HEK293 (cell line): ENCODE measurements around the gene DGKD.

Experiments used
- CTCF ChIA-PET: fragments of 350-600 bp; formaldehyde crosslinking; extraction: SDS; loops from one replicate; lab custom pipeline; 2021; ENCODE audit warnings: antibody characterized with exemption; lab: Yijun Ruan, JAX
- POLR2A ChIA-PET: fragments of 300-600 bp; formaldehyde crosslinking; extraction: SDS; loops from one replicate; lab custom pipeline; 2020; ENCODE audit warnings: antibody characterized with exemption, inconsistent platforms; lab: Yijun Ruan, JAX
- H3K27ac ChIP-seq: fragments of 200-500 bp; sonication (Bioruptor generic); 2 replicates; pipeline ENCODE4 v1.5.1; 2014; ENCODE audit warnings: low read depth, low read length, control low read depth, inconsistent platforms; ENCODE audit errors: extremely low read depth
- H3K36me3 ChIP-seq, 2 experiments: fragments of 200-500 bp in 1 of 2; sonication (Bioruptor generic) in 1 of 2; 1 replicate in 1 of 2; 2 replicates in 1 of 2; pipeline ENCODE4 v1.5.1; 2014 to 2017; ENCODE audit warnings: inconsistent platforms in 2 of 2, low read length in 2 of 2; ENCODE audit not compliant: control insufficient read depth in 2 of 2, insufficient read depth in 1 of 2
- H3K4me1 ChIP-seq: fragments of 200-500 bp; sonication (Bioruptor generic); 2 replicates; pipeline ENCODE4 v1.5.1; 2014; ENCODE audit warnings: mild to moderate bottlenecking, low read length, inconsistent platforms; ENCODE audit not compliant: control insufficient read depth, insufficient read depth
- H3K4me3 ChIP-seq: 2 replicates; pipeline ENCODE4 v1.5.1; 2011; ENCODE audit warnings: low read depth, mild to moderate bottlenecking, control low read depth, low read length, moderate library complexity
- H3K9me3 ChIP-seq: fragments of 200-500 bp; sonication (Bioruptor generic); 2 replicates; pipeline ENCODE4 v1.5.1; 2014; ENCODE audit warnings: low read depth, low read length, inconsistent platforms; ENCODE audit not compliant: control insufficient read depth, insufficient read depth
- BCL11B ChIP-seq: fragments of 450-650 bp; formaldehyde crosslinking; IDR thresholded peaks from 2 replicates; pipeline ENCODE4 v1.5.1; 2016; ENCODE audit warnings: low read depth, missing biosample characterization, missing genetic modification characterization
- GLI2 ChIP-seq: fragments of 450-650 bp; formaldehyde crosslinking; IDR thresholded peaks from 2 replicates; pipeline ENCODE4; 2017; ENCODE audit warnings: missing biosample characterization, missing genetic modification characterization, low read depth, borderline replicate concordance
- HOXC10 ChIP-seq: sonication (generic); formaldehyde crosslinking; IDR thresholded peaks from 2 replicates; pipeline ENCODE4 v1.8.1; 2023; ENCODE audit warnings: mild to moderate bottlenecking, missing genetic modification reagents
- IKZF3 ChIP-seq: fragments of 450-650 bp; IDR thresholded peaks from 2 replicates; pipeline ENCODE4 v1.5.0; 2018; ENCODE audit warnings: missing biosample characterization, mild to moderate bottlenecking, missing genetic modification characterization, moderate library complexity
- KLF1 ChIP-seq: fragments of 450-650 bp; formaldehyde crosslinking; IDR thresholded peaks from 2 replicates; pipeline ENCODE4 v1.5.1; 2016; ENCODE audit warnings: missing biosample characterization, missing genetic modification characterization
- REST ChIP-seq: fragments of 450-650 bp; formaldehyde crosslinking; IDR thresholded peaks from 2 replicates; pipeline ENCODE4 v1.5.1; 2016; ENCODE audit warnings: missing biosample characterization, missing genetic modification characterization
- SCRT1 ChIP-seq: fragments of 450-650 bp; formaldehyde crosslinking; IDR thresholded peaks from 2 replicates; pipeline ENCODE4 v1.5.1; 2016; ENCODE audit warnings: missing biosample characterization, missing genetic modification characterization, borderline replicate concordance
- ZBTB20 ChIP-seq: fragments of 450-650 bp; formaldehyde crosslinking; IDR thresholded peaks from 2 replicates; pipeline ENCODE4 v1.5.1; 2016; ENCODE audit warnings: missing biosample characterization, missing genetic modification characterization
- ZBTB6 ChIP-seq: fragments of 450-650 bp; formaldehyde crosslinking; IDR thresholded peaks from 2 replicates; pipeline ENCODE4 v1.5.1; 2017; ENCODE audit warnings: missing biosample characterization, missing genetic modification characterization
- ZFHX2 ChIP-seq: fragments of 450-650 bp; formaldehyde crosslinking; conservative IDR thresholded peaks from 2 replicates; pipeline ENCODE4 v1.5.1; 2016; ENCODE audit warnings: missing biosample characterization, missing genetic modification characterization
- ZNF184 ChIP-seq: fragments of 450-650 bp; IDR thresholded peaks from 2 replicates; pipeline ENCODE4 v1.5.1; 2018; ENCODE audit warnings: missing biosample characterization, mild to moderate bottlenecking, missing genetic modification characterization
- ZNF2 ChIP-seq: fragments of 450-650 bp; formaldehyde crosslinking; IDR thresholded peaks from 2 replicates; pipeline ENCODE4 v1.5.1; 2016; ENCODE audit warnings: missing biosample characterization, missing genetic modification characterization
- ZNF24 ChIP-seq: fragments of 450-650 bp; formaldehyde crosslinking; IDR thresholded peaks from 2 replicates; pipeline ENCODE4 v1.5.1; 2016; ENCODE audit warnings: missing biosample characterization, missing genetic modification characterization
- ZNF280D ChIP-seq: fragments of 450-650 bp; formaldehyde crosslinking; IDR thresholded peaks from 2 replicates; pipeline ENCODE4 v1.5.1; 2016; ENCODE audit warnings: missing biosample characterization, missing genetic modification characterization
- ZNF302 ChIP-seq: fragments of 450-650 bp; formaldehyde crosslinking; IDR thresholded peaks from 2 replicates; pipeline ENCODE4 v1.5.1; 2016; ENCODE audit warnings: missing biosample characterization, missing genetic modification characterization, low read depth
- ZNF391 ChIP-seq: fragments of 450-650 bp; formaldehyde crosslinking; IDR thresholded peaks from 2 replicates; pipeline ENCODE4 v1.5.1; 2016; ENCODE audit warnings: low read depth, missing biosample characterization, missing genetic modification characterization, borderline replicate concordance
- ZNF530 ChIP-seq: fragments of 450-650 bp; formaldehyde crosslinking; IDR thresholded peaks from 2 replicates; pipeline ENCODE4 v1.5.1; 2016; ENCODE audit warnings: low read depth, missing biosample characterization, missing genetic modification characterization
- ZNF660 ChIP-seq: fragments of 450-650 bp; IDR thresholded peaks from 2 replicates; pipeline ENCODE4 v1.5.1; 2018; ENCODE audit warnings: missing biosample characterization, mild to moderate bottlenecking, missing genetic modification characterization
- ZNF843 ChIP-seq: fragments of 450-650 bp; formaldehyde crosslinking; IDR thresholded peaks from 2 replicates; pipeline ENCODE4 v1.5.1; 2016; ENCODE audit warnings: missing biosample characterization, missing genetic modification characterization
- ZSCAN16 ChIP-seq: fragments of 450-650 bp; formaldehyde crosslinking; IDR thresholded peaks from 2 replicates; pipeline ENCODE4 v1.5.1; 2016; ENCODE audit warnings: missing biosample characterization, missing genetic modification characterization

The DGKD gene

GRCh38 chr2:233491326-233491725 lies 137.0 kb downstream of the DGKD start:
- CTCF ChIA-PET = no interaction called here
- H3K9me3 ChIP-seq = no peaks in the 10 kb centered on the region
- H3K4me3 ChIP-seq = no peak overlapping the region
- no peak overlapping the region for H3K27ac ChIP-seq
- POLR2A ChIA-PET = no interaction called here
- TF ChIP-seq REST (tag by site-specific recombination) = no peak
- TF ChIP-seq HOXC10 (CRISPR knock-in tag) = no peak
- no peak for TF ChIP-seq ZNF391 (tag by site-specific recombination)
- no peak for TF ChIP-seq KLF1 (tag by site-specific recombination)
- TF ChIP-seq ZNF184 (tag by site-specific recombination) = no peak
- no peak for TF ChIP-seq ZBTB20
- no peak for TF ChIP-seq IKZF3
- no peak for TF ChIP-seq ZBTB6
- no peak for TF ChIP-seq ZFHX2
- TF ChIP-seq ZNF660 = no peak
- TF ChIP-seq ZSCAN16 (tag by site-specific recombination) = no peak
- TF ChIP-seq ZNF302 (tag by site-specific recombination) = no peak
- TF ChIP-seq BCL11B (tag by site-specific recombination) = no peak
- TF ChIP-seq ZNF24 (tag by site-specific recombination) = no peak
- no peak for TF ChIP-seq ZNF280D (tag by site-specific recombination)
- TF ChIP-seq SCRT1 = no peak
- no peaks in the 10 kb centered on the region for H3K4me1 ChIP-seq
- H3K36me3 ChIP-seq = peaks cover 3 to 65% of the 10 kb centered on the region in 2 experiments

GRCh38 chr2:233492078-233492477 lies 137.8 kb downstream of the DGKD start:
- Histone ChIP-seq H3K9me3 (no peaks in the 10 kb centered on the region), H3K4me3 (no peak overlapping the region), H3K27ac (no peak overlapping the region), H3K4me1 (no peaks in the 10 kb centered on the region), H3K36me3 (peaks cover 3 to 64% of the 10 kb centered on the region in 2 experiments)
- ChIA-PET CTCF (no interaction called here), POLR2A (no interaction called here)
- no peak for TF ChIP-seq ZNF2 (tag by site-specific recombination)
- no peak for TF ChIP-seq ZNF843 (tag by site-specific recombination)
- no peak for TF ChIP-seq GLI2 (tag by site-specific recombination)
- no peak for TF ChIP-seq ZNF184 (tag by site-specific recombination)
- no peak for TF ChIP-seq ZNF530 (tag by site-specific recombination)
- TF ChIP-seq ZNF391 (tag by site-specific recombination) = no peak
